SK-N-SH treated with all-trans-retinoic acid at 6 μM for 48 hours (cell line): ENCODE data around the gene UGT2B17.

Experiments used
- CSDC2 ChIP-seq: fragments of 250-450 bp; sonication (Bioruptor Pico); IDR thresholded peaks from 2 replicates; pipeline ENCODE4 v1.5.0; 2020; ENCODE audit warnings: mild to moderate bottlenecking, moderate library complexity
- GLIS3 ChIP-seq: fragments of 250-450 bp; sonication (Bioruptor Pico); IDR thresholded peaks from 2 replicates; pipeline ENCODE4 v1.5.0; 2020; ENCODE audit warnings: mild to moderate bottlenecking, moderate library complexity
- RARB ChIP-seq: fragments of 250-450 bp; sonication (Bioruptor Pico); IDR thresholded peaks from 2 replicates; pipeline ENCODE4 v1.8.0; 2021; ENCODE audit warnings: mild to moderate bottlenecking, moderate library complexity
- TCF4 ChIP-seq: fragments of 250-450 bp; sonication (Bioruptor Pico); IDR thresholded peaks from 2 replicates; pipeline ENCODE4 v1.8.0; 2021; ENCODE audit warnings: mild to moderate bottlenecking, moderate library complexity, borderline replicate concordance
- ZFP30 ChIP-seq: fragments of 450-650 bp; formaldehyde crosslinking; IDR thresholded peaks from 2 replicates; pipeline ENCODE4 v1.5.0; 2022; ENCODE audit warnings: mild to moderate bottlenecking, moderate library complexity

DNA sequence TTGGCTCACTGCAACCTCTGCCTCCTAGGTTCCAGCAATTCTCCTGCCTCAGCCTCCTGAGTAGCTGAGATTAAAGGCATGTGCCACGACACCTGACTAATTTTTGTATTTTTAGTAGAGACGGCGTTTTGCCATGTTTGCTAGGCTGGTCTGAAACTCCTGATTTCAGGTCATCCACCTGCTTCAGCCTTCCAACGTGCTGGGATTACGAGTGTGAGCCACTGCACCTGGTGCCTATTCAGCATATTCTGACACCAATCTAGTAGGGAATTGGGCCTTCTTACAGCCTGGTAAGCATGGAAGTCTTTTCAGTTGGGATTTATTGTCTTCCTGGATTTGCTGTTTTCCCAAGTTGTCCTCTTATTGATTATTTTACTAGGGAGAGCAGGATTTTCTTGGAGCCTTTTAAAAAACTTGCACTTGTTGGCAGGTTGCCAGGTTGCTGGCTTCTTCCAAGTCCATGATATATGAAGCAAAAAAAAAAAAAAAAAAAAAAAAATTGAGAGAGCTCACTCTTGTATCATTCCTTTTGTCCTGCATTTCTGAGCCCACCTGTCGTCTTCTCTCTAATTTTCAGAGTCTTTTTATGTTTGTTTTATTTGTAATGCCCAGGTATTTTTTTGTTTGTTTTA is 85.2 kb downstream of the UGT2B17 start:
- TF ChIP-seq CSDC2 (CRISPR knock-in tag), result no peak
- no peak for TF ChIP-seq RARB (CRISPR knock-in tag)
- no peak for TF ChIP-seq ZFP30
- no peak for TF ChIP-seq TCF4 (CRISPR knock-in tag)
- no peak for TF ChIP-seq GLIS3 (CRISPR knock-in tag)
